H9 (cell line): ENCODE data around the gene LMOD3. TPM values are rescaled to one million over a fixed set of nuclear protein-coding genes. Genes with fewer than 3 reads are reported as not detected.

ENCODE experiments used
- DNase-seq: peaks from one replicate; pipeline ENCODE4 v3.0.0-alpha.2; 2017
- H2AFZ ChIP-seq: one replicate; pipeline ENCODE4 v1.6.1; 2013; ENCODE audit warnings: mild to moderate bottlenecking, low read length, control low read depth, moderate library complexity
- H2AK5ac ChIP-seq: 2 replicates; pipeline ENCODE4 v1.6.1; 2013; ENCODE audit warnings: low read length, control low read depth, mixed read lengths; ENCODE audit not compliant: insufficient read length
- H2BK120ac ChIP-seq: one replicate; pipeline ENCODE4 v1.6.1; 2013; ENCODE audit warnings: low read depth, mild to moderate bottlenecking, low read length, control low read depth, inconsistent platforms; ENCODE audit not compliant: poor library complexity, severe bottlenecking
- H2BK12ac ChIP-seq: 2 replicates; pipeline ENCODE4 v1.6.1; 2013; ENCODE audit warnings: low read length, control low read depth, mixed read lengths, low read depth; ENCODE audit not compliant: insufficient read length
- H2BK15ac ChIP-seq: 2 replicates; pipeline ENCODE4 v1.6.1; 2013; ENCODE audit warnings: low read depth, low read length, control low read depth
- H2BK20ac ChIP-seq: one replicate; pipeline ENCODE4 v1.6.1; 2013; ENCODE audit warnings: low read depth, mild to moderate bottlenecking, low read length, control low read depth, inconsistent platforms; ENCODE audit not compliant: poor library complexity, severe bottlenecking
- H2BK5ac ChIP-seq: 2 replicates; pipeline ENCODE4 v1.6.1; 2013; ENCODE audit warnings: low read length, control low read depth, mixed read lengths; ENCODE audit not compliant: insufficient read length
- H3K14ac ChIP-seq: 2 replicates; pipeline ENCODE4 v1.6.1; 2013; ENCODE audit warnings: low read length, control low read depth; ENCODE audit not compliant: insufficient read depth
- H3K18ac ChIP-seq: 2 replicates; pipeline ENCODE4 v1.6.1; 2013; ENCODE audit warnings: low read depth, mild to moderate bottlenecking, mixed read lengths, low read length, control low read depth; ENCODE audit not compliant: insufficient read length
- H3K23ac ChIP-seq: 2 replicates; pipeline ENCODE4 v1.6.1; 2013; ENCODE audit warnings: low read length, control low read depth, mixed read lengths, low read depth; ENCODE audit not compliant: insufficient read length
- H3K23me2 ChIP-seq: 2 replicates; pipeline ENCODE4 v1.6.1; 2013; ENCODE audit warnings: low read depth, mild to moderate bottlenecking, mixed read lengths, low read length, control low read depth; ENCODE audit not compliant: insufficient read length, poor library complexity, severe bottlenecking
- H3K27ac ChIP-seq: 2 replicates; pipeline ENCODE4 v1.5.1; 2013; ENCODE audit warnings: low read length, control low read depth, mixed read lengths, low read depth; ENCODE audit not compliant: insufficient read length
- H3K27me3 ChIP-seq: 2 replicates; pipeline ENCODE4 v1.6.1; 2013; ENCODE audit warnings: low read length, control low read depth, inconsistent platforms; ENCODE audit not compliant: insufficient read depth
- H3K4ac ChIP-seq: 2 replicates; pipeline ENCODE4 v1.6.1; 2013; ENCODE audit warnings: low read depth, mild to moderate bottlenecking, control low read depth, inconsistent platforms, low read length, moderate library complexity
- H3K4me1 ChIP-seq: 2 replicates; pipeline ENCODE4 v1.6.1; 2013; ENCODE audit warnings: low read length, control low read depth, inconsistent platforms; ENCODE audit not compliant: insufficient read depth
- H3K4me2 ChIP-seq: 2 replicates; pipeline ENCODE4 v1.6.1; 2013; ENCODE audit warnings: low read length, control low read depth, mixed read lengths; ENCODE audit not compliant: insufficient read length, insufficient read depth
- H3K56ac ChIP-seq: 2 replicates; pipeline ENCODE4 v1.6.1; 2013; ENCODE audit warnings: low read depth, mild to moderate bottlenecking, mixed read lengths, low read length, control low read depth; ENCODE audit not compliant: insufficient read length
- H3K79me1 ChIP-seq: 2 replicates; pipeline ENCODE4 v1.6.1; 2013; ENCODE audit warnings: low read depth, mild to moderate bottlenecking, moderate library complexity, low read length, control low read depth, inconsistent platforms; ENCODE audit not compliant: insufficient read depth, poor library complexity, severe bottlenecking
- H3K79me2 ChIP-seq: 2 replicates; pipeline ENCODE4 v1.6.1; 2013; ENCODE audit warnings: low read length, control low read depth, inconsistent platforms; ENCODE audit not compliant: insufficient read depth
- H3K9ac ChIP-seq: 2 replicates; pipeline ENCODE4 v1.6.1; 2013; ENCODE audit warnings: low read length, control low read depth, mixed read lengths; ENCODE audit not compliant: insufficient read length; ENCODE audit errors: extremely low read depth
- H3K9me3 ChIP-seq: one replicate; pipeline ENCODE4 v1.6.1; 2013; ENCODE audit warnings: low read depth, low read length, inconsistent platforms; ENCODE audit not compliant: control insufficient read depth
- H3T11ph ChIP-seq: one replicate; pipeline ENCODE4 v1.6.1; 2013; ENCODE audit warnings: mild to moderate bottlenecking, low read length, control low read depth, inconsistent platforms
- H4K20me1 ChIP-seq: one replicate; pipeline ENCODE4 v1.6.1; 2013; ENCODE audit not compliant: control insufficient read depth, insufficient read length, insufficient read depth
- H4K5ac ChIP-seq: 2 replicates; pipeline ENCODE4 v1.6.1; 2013; ENCODE audit warnings: low read depth, mild to moderate bottlenecking, mixed read lengths, low read length, control low read depth; ENCODE audit not compliant: insufficient read length
- H4K8ac ChIP-seq: replicated peaks from 2 replicates; pipeline ENCODE4 v1.6.1; 2013; ENCODE audit warnings: low read length, control low read depth, mixed read lengths, low read depth; ENCODE audit not compliant: insufficient read length
- H4K91ac ChIP-seq: 2 replicates; pipeline ENCODE4 v1.6.1; 2013; ENCODE audit warnings: low read depth, mild to moderate bottlenecking, moderate library complexity, mixed read lengths, low read length, control low read depth; ENCODE audit not compliant: insufficient read length
- H3K27ac Mint-ChIP-seq, 3 experiments: 2 replicates in 2 of 3; 3 replicates in 1 of 3; pipeline ENCODE4 v1.8.0; 2020 to 2021; ENCODE audit warnings: mixed read lengths in 3 of 3, mild to moderate bottlenecking in 1 of 3, moderate library complexity in 1 of 3
- H3K27me3 Mint-ChIP-seq: 2 replicates; pipeline ENCODE4 v1.8.0; 2021; ENCODE audit warnings: low read depth, mild to moderate bottlenecking, moderate library complexity, mixed read lengths
- H3K36me3 Mint-ChIP-seq, 3 experiments: 2 replicates in 2 of 3; 3 replicates in 1 of 3; pipeline ENCODE4 v1.8.0; 2020 to 2021; ENCODE audit warnings: low read depth in 3 of 3, mixed read lengths in 3 of 3; ENCODE audit not compliant: insufficient read depth in 1 of 3
- H3K4me1 Mint-ChIP-seq, 2 experiments: 2 replicates each; pipeline ENCODE4 v1.8.0; 2020; ENCODE audit warnings: mixed read lengths in 2 of 2
- H3K4me3 Mint-ChIP-seq, 2 experiments: 2 replicates in 1 of 2; 3 replicates in 1 of 2; pipeline ENCODE4 v1.8.0; 2020 to 2021; ENCODE audit warnings: mild to moderate bottlenecking in 2 of 2, mixed read lengths in 2 of 2, moderate library complexity in 1 of 2
- H3K9me3 Mint-ChIP-seq, 2 experiments: 2 replicates in 1 of 2; 3 replicates in 1 of 2; pipeline ENCODE4 v1.8.0; 2020; ENCODE audit warnings: mild to moderate bottlenecking in 2 of 2, mixed read lengths in 2 of 2, moderate library complexity in 1 of 2
- WGBS: extraction: QIAGEN DNeasy Blood & Tissue Kit; methylation state at CpG from one replicate; pipeline ENCODE4 v1.1.7; 2013; ENCODE audit warnings: missing lambda C conversion rate, low lambda C conversion rate, mixed read lengths; ENCODE audit not compliant: insufficient read length; ENCODE audit errors: extremely low coverage; 5-methylcytosine and 5-hydroxymethylcytosine counted together
- total RNA-seq: library from RNA; stranded (reverse); gene quantifications from 2 replicates; pipeline ENCODE4 v1.2.1, GENCODE V29; 2021
- TF ChIP-seq, protein P1 (sequence below): fragments of 200-600 bp; sonication (generic); conservative IDR thresholded peaks from 3 replicates; pipeline ENCODE4 v1.8.0; 2021; ENCODE audit warnings: antibody characterized with exemption, mild to moderate bottlenecking

Gene LMOD3
- total RNA-seq, 1 experiment from 2014 or later = not detected

DNA sequence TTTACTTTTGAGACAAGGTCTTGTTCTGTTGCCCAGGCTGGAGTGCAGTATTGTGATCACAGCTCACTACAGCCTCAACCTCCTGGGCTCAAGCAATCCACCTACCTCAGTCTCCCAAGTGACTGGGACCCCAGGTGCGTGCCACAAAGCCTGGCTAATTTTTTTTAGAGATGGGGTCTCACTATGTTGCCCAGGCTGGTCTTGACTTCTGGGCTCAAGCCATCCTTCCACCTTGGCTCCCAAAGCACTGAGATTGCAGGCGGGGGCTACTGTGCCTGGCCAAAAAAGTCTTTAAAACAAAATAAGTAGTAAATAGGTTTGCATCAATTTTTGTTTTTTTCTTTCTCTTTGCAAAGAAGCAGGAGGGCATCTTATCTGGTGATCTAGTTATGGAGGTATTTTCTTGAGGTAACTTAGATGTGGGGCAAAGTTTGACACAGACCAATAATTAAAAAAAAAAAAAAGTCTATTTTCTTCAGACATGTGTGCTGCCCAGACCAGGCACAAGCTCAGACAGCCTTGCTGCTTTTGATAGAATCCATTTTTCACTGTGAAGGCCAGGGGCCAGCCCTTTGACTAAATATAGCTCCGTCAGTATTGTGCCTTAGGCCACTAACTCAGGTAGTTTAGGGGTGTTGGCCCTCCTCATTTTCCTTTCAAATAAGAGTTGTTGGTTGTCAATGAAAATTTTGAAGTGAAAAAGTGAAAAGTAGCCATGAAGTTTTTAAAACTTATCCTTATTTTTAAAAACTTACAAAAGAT, 35.2 kb downstream of the LMOD3 start:
- DNase-seq = no peak
- Histone ChIP-seq H2AFZ (no peak overlapping the region), H2BK120ac (no peak overlapping the region), H3K18ac (no peak overlapping the region), H3K4ac (no peak overlapping the region), H3K4me1 (peaks cover 12% of the 10 kb centered on the region), H3K9me3 (no peaks in the 10 kb centered on the region), H3K27ac (no peak overlapping the region), H2BK12ac (no peak overlapping the region), H3K23me2 (peaks cover 7% of the 10 kb centered on the region), H2BK5ac (no peak overlapping the region), H4K8ac (no peak overlapping the region), H2BK20ac (no peak overlapping the region), H3K23ac (no peak overlapping the region), H3K79me1 (no peaks in the 10 kb centered on the region), H3T11ph (no peak overlapping the region), H4K5ac (no peak overlapping the region), H4K20me1 (no peaks in the 10 kb centered on the region), H3K4me2 (no peak overlapping the region), H3K9ac (no peak overlapping the region), H3K79me2 (no peaks in the 10 kb centered on the region), H3K56ac (no peak overlapping the region), H4K91ac (no peak overlapping the region), H2BK15ac (no peak overlapping the region), H3K27me3 (no peaks in the 10 kb centered on the region), H2AK5ac (no peak overlapping the region), H3K14ac (no peak overlapping the region)
- Mint-ChIP-seq H3K27me3 (no peaks in the 10 kb centered on the region; the same call in 1 of the 2 replicates), H3K27ac (no peak overlapping the region), H3K36me3 (no peaks in the 10 kb centered on the region), H3K4me3 (no peak overlapping the region), H3K9me3 (no peaks in the 10 kb centered on the region), H3K4me1 (peaks cover 38 to 40% of the 10 kb centered on the region in 2 experiments)
- TF ChIP-seq, protein P1, sequence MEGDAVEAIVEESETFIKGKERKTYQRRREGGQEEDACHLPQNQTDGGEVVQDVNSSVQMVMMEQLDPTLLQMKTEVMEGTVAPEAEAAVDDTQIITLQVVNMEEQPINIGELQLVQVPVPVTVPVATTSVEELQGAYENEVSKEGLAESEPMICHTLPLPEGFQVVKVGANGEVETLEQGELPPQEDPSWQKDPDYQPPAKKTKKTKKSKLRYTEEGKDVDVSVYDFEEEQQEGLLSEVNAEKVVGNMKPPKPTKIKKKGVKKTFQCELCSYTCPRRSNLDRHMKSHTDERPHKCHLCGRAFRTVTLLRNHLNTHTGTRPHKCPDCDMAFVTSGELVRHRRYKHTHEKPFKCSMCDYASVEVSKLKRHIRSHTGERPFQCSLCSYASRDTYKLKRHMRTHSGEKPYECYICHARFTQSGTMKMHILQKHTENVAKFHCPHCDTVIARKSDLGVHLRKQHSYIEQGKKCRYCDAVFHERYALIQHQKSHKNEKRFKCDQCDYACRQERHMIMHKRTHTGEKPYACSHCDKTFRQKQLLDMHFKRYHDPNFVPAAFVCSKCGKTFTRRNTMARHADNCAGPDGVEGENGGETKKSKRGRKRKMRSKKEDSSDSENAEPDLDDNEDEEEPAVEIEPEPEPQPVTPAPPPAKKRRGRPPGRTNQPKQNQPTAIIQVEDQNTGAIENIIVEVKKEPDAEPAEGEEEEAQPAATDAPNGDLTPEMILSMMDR = no peak
- WGBS = no CpG with 5 or more reads among the region's 3 CpGs
